NOMO-1 treated with DMSO at 0.1 percent for 48 hours (cell line): ENCODE results near the gene CDK14.
A peak's percentile ranks its signal among the peaks of the same experiment; 100 is the strongest.
"Not testable (repeated sequence)": the region's sequence is repeated elsewhere in the genome, so short reads cannot be mapped to it uniquely, and the experiment has no call there.

Experiments used
- DNase-seq: peaks from one replicate; lab custom pipeline; 2025; ENCODE audit not compliant: unreplicated experiment; lab: John Stamatoyannopoulos, UW

CDK14 gene

DNA sequence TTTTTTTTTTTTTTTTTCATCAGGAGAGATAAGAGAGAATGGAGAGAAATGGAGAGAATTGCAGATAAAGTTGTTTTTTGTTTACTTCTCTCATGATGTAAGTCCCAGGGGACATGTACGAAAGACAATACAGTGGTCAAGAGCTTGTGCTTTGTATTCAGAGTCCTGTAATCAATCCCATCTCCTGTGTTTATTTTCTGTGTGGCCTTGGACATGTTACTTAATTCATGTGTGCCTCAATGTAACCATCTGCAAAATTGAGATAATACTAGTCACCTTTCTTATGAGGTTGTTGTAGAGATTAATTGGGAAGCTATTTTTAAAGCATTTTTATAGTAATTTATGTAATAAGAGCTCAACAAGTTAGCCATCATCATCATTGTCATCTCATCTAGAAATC lies 117.5 kb downstream of the CDK14 start:
- no peak for DNase-seq

DNA sequence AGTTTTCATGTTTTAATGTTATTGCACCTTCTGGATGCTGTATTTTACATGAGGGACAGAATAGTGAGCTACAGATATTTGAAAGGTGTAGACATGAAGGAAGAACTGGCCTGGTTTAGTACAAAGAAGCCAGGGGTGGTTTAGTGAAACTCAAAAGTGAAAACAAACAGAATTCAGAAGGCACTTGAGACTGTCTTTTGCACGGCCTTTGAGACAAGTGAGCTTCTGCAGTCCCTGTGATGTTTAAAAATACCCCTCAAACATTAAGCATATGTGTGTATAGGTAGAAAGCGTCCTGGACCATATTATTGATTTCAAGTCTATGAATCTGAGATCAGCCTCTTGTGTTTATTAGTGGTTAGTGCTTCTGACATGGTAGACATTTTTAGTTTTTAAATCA lies 118.9 kb downstream of the CDK14 start:
- DNase-seq, result no peak

DNA sequence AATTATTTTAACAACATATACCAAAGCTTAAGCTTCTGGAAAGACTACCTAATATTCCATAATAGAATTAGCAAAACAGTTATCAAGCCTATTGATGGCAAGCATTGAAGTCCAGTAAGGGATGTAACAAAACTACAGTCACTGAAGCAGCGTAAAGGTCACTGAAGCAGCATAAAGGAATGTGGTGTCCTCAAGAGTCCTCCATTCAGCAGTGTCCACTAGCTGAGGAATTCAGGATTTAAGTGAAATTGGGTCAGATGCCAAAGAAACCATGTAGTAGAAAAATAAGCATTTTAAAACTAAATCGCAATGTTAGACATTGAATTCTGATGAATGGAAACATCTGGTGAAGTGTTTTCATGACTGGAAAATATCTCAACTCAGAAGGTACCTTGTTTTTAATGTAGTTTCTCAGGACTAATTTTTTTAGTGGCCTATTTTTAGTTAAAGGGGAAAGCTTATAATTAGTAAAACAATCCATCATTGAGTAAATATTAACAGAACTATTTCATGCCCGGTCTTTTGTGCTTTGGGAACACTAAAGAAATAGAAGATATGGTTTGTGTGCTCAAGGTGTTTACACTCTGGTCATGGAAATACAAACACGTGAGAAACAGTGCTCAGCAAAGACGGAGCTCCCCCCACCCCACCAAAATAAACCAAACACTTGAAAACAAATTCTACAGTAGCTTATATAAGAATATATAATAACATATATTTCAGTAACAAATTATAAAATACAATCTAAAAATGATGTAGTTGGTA lies 121.4 kb downstream of the CDK14 start:
- DNase-seq, result no peak

DNA sequence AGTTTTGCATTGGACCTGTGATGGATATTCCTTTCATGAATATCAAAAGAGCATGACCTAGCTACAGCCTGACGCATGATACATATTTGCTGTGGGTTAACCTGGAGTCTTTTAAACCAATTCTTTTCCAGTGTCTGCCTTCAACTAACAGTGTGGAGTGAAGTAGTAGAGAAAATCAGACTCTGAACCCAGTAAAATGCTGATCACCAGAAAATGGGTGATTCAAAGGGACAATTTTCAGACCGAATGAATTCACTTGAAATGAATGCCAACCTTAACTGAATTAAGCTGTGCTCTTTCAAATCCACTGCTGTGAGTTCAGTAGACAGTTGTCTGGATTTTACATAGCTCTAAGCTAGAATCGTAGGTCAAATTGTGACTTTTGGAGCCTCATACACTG lies 123.0 kb downstream of the CDK14 start:
- no peak for DNase-seq

DNA sequence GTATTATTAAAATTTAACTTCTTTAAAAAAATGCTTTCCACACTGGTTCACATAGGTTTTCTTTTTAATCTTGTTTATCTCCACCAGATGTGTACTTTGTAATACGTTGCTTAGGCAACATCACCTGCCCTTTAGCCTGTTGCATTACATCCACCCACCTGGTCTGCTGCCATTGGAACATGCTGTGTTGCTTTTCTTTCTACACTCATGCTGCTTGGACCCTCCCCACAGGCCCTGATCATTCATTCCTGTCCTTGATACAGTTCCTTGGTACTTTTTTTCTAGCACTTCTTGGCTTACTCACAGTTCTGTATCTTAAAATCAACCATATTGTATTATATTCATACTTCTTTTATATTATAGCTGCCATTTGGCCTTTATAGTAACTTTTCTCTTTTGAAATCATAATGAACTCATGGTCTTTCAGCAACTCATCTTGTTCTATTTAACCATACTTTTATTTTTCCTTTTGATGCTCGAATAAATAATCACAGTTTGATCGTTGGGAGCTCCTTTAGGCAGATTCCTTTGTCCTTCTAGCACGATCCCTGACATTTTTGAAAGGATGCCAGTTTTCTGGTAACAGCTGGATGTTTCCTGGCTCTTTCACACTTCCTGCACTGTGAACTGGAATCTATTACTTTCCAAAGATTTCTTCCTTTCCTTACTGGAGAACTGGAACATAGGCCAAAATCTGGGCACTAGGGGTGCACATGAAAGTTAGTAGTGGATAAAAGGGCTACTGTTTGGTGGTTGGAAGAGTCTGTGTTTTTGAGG lies 125.1 kb downstream of the CDK14 start:
- DNase-seq, result no peak

DNA sequence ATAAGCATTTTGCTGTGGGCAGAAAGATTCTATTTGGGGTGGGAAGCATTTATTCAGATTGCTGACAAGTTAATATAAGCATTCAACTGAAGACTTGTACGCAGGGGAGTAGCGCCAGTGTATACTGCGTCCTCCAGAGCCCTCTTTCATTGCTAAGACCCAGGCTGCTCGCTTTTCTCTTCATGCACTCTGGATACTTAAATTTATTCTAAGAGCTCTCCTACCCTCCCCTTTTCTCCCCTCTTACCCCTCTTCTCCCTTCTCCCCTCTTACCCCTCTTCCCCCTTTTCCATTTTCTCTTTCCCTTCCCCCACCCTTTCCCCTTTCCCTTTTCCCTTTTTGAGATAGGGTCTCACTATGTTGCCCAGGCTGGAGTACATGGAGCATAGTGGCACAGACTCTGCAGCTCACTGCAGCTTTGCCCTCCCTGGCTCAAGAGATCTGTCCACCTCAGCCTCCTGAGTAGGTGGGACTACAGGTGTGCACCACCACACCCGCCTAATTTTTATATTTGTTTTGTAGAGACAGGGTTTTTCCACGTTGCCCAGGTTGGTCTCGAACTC lies 125.8 kb downstream of the CDK14 start:
- no peak for DNase-seq

DNA sequence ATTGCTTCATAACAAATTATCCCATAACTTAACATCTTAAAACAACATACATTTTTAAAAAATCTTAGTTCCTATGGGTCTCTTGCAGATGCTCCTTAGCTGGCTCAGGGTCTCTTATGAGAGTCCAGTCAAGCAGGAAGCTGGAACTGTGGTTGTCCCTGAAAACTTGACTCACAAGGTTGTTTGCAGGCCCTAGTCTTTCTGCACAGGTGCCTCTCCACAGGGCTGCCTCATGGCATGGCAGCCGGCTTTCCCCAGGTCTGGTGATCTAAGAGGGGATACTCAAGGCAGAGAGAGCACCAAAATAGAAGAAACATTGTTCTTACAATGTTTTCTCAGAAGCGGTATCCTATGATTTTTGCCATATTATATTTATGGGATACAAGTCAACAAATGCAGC lies 127.1 kb downstream of the CDK14 start:
- DNase-seq, result no peak

DNA sequence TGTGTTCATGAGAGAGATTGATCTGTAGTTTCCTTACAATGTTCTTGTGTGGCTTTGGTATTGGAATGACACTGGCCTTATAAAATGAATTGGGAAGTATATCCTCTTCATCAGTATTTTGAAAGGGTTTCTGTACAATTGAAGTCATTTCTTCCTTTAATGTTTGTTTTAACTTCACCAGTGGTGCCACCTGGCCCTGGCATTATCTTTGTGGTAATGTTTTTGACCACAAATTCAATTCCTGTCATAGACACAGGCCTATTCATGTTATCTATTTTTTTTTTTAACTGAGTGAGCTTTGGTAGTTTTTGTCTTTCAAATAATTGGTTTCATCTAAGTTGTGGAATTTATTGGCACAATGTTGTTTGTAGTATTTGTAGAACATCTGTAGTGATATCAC lies 127.7 kb downstream of the CDK14 start:
- no peak for DNase-seq

DNA sequence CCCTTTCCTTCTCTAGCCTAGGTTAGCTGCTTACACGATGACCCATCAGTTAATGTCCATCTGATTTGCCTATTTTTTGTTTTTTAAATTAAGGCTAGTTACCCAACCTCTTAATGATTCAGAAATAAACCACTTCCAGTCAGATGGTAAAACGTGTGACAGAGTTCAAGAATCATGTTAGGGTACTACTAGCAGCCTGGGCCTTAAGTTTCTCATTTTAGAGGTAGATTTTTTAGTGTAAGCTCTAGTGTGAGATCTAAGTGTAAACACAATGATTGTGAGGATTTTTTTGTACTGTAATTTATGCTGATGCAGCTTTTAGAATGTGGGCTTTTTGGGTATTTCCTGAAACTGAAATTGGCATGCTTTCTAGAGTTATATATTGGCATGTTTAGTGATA lies 130.0 kb downstream of the CDK14 start:
- no peak for DNase-seq

DNA sequence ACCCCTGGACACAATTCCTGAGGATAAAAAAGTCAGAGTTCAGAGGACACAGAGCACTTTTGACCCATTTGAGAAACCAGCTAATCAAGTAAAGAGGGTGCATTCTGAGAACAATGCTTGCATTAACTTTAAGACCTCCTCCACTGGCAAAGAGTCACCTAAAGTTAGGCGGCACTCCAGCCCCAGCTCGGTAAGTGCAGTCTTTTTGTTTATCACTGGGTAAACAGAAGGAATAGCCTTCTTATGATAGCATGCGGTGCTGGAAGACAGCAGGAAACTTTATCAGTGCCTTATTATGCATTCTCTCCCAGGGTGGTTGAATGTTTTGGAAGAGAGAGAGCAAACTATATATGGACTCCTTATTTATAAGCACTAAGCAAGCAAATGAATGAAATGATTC lies 130.5 kb downstream of the CDK14 start:
- no peak for DNase-seq

DNA sequence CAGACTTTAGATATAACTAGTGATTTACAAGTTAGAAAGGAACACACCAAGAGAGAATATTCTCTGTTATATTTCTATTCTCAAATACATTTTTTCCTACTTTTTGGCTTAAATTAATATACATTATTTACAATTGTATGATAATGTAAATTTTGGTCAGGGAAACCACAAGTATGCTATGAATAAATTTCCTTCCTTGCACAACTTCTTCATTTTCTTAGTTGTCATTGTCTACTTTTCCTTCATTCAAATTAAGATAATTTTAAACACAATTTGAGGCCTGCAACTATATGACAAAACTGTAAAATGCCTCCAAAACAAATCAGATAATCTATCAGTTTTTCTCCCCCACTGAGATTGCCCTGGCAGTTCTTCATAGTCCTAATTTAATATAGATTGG lies 131.3 kb downstream of the CDK14 start:
- peak; percentile 72 for DNase-seq

DNA sequence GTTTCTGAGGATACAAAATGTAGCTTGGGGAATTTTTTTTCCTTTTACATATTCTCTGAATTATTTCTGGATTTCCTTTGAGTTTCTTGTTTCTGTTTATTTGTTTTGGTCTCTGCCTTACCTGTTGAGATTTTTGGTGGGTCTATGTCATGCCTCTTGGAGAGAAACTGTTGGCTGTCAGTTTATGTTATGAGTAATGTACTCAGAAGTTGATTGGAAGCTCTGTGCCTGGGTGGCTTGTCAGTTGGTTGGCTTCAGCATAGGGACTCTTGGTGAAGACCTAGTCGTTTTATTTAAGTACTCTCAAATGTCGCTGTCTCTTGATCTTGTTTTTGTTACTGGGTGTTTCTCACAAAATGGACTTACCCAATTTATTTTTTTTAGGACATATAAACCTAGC lies 132.4 kb downstream of the CDK14 start:
- no peak for DNase-seq

DNA sequence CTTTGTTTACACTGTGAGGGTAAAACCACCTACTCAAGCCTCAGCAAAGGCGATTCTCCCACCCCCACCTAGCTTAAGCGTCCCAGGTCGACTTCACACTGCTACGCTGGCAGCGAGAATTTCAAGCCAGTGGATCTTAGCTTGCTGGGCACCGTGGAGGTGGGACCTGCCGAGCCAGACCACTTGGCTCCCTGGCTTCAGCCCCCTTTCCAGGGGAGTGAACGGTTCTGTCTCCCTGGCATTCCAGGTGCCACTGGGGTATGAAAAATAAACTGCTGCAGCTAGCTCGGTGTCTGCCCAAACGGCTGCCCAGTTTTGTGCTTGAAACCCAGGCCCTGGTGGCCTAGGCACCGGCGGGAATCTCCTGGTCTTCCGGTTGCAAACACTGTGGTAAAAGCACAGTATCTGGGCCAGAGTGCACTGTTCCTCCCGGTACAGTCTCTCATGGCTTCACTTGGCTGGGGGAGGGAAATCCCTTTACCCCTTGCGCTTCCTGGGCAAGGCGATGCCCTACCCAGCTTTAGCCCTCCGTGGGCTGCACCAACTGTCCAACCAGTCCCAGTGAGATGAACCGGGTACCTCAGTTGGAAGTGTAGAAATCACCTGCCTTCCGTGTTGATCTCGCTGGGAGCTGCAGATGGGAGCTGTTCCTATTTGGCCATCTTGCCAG lies 139.6 kb downstream of the CDK14 start:
- DNase-seq, result not testable (repeated sequence)

DNA sequence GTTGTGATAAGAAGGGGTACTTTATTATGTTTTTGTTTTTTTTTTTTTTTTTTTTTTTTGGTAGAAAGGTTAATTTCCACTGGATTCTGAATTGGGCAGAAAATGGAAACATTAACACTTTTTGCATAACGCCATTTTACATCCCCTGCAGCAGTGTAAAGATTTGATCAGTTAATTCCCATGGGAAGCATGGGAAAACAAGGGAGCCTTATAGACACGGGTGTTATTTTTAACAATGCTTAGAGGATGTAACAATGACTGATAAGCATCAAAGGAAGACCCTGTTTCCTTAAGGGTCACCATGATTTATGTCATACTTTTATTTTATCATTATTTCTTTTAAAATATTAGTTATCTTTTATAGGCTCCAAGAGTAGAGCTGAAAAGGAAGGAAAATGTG lies 140.2 kb downstream of the CDK14 start:
- DNase-seq, result no peak

DNA sequence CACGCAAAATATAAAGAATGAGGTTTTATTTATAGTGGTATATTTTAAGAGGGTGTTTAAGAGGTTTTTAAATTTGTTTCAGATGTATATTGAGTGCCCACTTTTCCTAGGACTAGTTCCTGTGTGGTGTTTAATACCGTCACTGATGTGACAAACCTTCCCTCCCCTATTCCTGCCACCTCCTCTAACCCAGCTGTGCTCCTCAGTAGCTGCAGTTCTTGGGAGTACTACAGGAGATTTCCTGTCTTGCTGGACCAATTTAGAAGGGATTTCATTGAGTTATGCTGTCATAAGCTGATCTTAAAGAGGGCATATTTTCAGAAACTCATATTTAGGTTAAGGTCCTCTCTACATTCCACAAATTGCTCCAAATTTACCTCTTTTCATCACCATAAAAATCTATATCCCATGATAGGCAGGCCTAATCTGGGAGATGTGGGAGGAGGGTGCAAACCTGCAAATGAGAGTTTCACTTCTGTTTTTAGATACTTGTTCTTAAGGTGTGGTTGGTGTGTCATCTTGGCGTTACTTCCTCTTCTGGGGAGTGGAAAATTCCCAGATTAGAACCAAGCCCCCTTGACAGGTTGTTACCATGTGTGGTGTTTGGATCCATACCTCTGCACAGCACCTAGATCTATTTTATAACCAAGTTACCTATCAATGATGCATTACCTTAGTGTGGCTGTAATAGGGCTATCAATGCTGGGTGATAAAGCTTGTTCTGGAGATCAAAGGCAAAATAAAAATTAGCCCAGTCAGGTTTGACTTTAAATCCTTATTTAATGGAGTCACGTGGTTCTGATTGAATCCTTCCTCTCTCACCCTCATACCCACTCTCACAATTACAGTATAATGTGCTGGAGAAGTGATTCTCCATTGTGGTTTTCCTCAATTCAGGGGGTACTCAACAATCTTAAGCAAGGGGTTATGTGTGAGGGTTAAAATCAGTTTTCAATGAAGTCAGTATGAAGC lies 141.1 kb downstream of the CDK14 start:
- DNase-seq, result peak; percentile 99

DNA sequence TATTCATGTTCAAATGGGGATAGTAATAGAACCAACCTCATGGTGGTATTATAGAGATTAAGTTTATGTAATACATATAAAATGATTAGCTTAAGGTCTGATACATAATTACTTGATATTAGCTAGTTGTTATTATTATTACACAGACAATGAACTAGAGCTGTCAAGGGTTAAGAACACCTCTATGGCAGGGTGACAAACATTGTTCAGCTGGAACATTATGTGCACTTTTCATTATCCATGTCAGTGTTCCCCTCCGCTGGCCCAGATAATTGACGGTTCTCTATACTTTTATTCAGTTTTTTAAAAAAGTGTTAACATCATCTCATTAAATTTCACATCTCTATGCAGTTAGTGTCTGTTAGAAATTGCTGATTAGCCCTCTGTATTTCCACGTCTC lies 142.1 kb downstream of the CDK14 start:
- no peak for DNase-seq

DNA sequence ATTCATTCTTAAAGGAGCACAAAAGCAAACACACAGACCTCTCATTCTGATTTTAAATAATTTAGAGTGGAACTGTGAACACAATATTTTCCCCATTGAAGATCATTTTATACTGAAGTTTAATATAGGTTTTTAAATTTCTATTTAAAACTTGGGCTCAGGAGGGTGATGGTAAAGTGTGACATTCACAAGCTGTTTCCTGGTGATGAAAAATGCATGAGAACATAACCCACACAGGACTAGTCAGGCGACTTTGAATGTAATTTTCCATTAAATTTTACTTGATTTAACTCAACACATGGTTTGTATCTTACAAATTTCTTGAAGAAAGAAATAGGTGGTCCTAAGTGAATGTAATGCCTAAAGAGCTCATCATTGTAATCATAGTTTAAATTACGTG lies 143.6 kb downstream of the CDK14 start:
- no peak for DNase-seq

DNA sequence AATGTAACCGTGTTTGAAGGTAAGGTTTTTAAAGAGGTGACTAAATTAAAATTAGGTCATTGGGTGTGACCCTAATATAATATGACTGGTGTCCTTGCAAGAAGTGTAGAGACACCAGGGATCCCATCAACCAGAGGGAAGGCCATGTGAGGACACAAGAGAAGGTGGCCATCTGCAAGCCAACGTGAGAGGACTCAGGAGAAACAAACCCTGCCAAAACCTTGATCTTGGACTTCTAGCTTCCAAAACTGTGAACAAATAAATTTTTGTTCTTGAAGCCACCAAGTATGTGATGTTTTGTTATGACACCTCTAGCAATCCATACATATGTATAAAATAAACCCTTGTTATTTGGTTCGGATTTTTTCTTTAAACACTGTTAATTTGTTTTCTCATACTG lies 144.3 kb downstream of the CDK14 start:
- no peak for DNase-seq

DNA sequence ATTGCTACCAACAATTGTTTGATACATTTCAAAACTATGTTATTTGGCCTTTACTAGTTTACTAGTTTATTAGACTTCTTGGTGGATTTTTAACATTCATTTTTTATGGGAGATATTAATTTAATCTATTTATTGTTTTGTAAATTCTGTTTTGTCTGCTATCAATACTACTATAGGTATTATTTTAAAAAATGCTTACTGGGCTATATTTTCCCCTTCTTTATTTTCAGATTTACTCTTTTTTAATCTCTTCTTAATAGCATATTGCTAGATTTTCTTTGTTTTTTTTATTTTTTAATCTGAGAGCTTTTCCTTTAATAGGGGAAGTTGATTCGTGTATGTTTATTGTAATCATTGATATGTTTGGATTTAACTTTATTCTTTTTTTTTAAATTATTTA lies 147.5 kb downstream of the CDK14 start:
- DNase-seq, result no peak

DNA sequence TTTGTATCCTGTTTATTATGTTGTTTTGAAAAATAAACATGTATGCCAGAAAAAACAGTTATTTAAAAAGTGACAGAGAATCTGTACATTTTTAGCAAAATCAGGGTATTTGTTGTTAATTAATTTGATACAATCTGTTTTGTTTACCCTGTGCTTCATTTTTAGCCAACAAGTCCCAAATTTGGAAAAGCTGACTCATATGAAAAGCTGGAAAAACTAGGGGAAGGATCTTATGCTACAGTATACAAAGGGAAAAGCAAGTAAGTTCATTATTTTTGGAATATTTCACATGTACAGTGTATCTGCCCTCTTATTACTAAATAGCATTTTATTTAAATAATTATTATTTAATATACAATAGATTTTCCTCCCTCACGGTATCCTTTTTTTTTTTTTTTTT lies 151.4 kb downstream of the CDK14 start:
- no peak for DNase-seq

DNA sequence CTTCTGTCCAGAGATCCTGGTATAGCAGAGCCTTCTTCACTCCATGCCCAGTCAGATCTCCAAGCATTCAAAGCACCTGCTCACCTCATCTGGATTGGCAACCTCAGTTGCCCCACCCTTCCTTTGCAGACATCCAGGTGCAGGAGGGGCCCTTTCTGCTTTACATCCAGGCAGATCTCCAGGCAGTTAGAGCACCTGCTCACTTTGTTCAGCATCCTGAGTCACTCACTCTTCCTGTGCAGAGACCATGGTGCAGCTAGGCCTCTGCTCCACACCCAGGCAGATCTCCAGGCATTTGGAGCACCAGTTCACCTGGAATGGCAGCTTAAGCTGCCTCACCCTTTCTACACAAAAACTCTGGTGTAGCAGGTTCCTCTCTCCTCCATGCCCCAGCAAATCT lies 153.1 kb downstream of the CDK14 start:
- no peak for DNase-seq
